WTC11 (cell line): ENCODE measurements around the gene VAV2. TPM values are rescaled to one million over a fixed set of nuclear protein-coding genes. Genes with fewer than 3 reads are reported as not detected.

Experiments used
- ATAC-seq: fragments of 200-7000 bp; cut with Tn5 transposase; 2 replicates; pipeline ENCODE4 v1.10.0; 2021; ENCODE audit warnings: mild to moderate bottlenecking, moderate library complexity
- CTCF ChIA-PET: fragments of 300-600 bp; sonication (Branson Sonifier 250); formaldehyde crosslinking; loops from one replicate; lab custom pipeline; 2021; ENCODE audit warnings: antibody characterized with exemption; lab: Charles Lee
- POLR2A ChIA-PET: fragments of 350-600 bp; sonication (Branson Sonifier 250); formaldehyde crosslinking; loops from one replicate; lab custom pipeline; 2021; ENCODE audit warnings: antibody characterized with exemption; lab: Charles Lee
- DNase-seq: peaks from one replicate; pipeline ENCODE4 v3.0.0; 2021; ENCODE audit warnings: low spot score
- H3K27ac Mint-ChIP-seq: 2 replicates; pipeline ENCODE4 v1.8.0; 2021; ENCODE audit warnings: mixed read lengths
- H3K27me3 Mint-ChIP-seq: 2 replicates; pipeline ENCODE4 v1.8.0; 2021; ENCODE audit warnings: low read depth, mild to moderate bottlenecking, moderate library complexity, mixed read lengths
- H3K36me3 Mint-ChIP-seq: 2 replicates; pipeline ENCODE4 v1.8.0; 2021; ENCODE audit warnings: mixed read lengths
- H3K4me1 Mint-ChIP-seq: 2 replicates; pipeline ENCODE4 v1.8.0; 2022; ENCODE audit warnings: mixed read lengths
- H3K4me3 Mint-ChIP-seq: 2 replicates; pipeline ENCODE4 v1.8.0; 2021; ENCODE audit warnings: mild to moderate bottlenecking, moderate library complexity, mixed read lengths
- H3K9me3 Mint-ChIP-seq: 2 replicates; pipeline ENCODE4 v1.8.0; 2021; ENCODE audit warnings: mixed read lengths
- ELF4 ChIP-seq: sonication (generic); formaldehyde crosslinking; IDR thresholded peaks from 2 replicates; pipeline ENCODE4 v1.8.1; 2022; ENCODE audit warnings: low read depth, mild to moderate bottlenecking, moderate library complexity, missing genetic modification reagents
- ERG ChIP-seq: fragments of 250-450 bp; sonication (Bioruptor Pico); IDR thresholded peaks from 2 replicates; pipeline ENCODE4 v1.8.0; 2021; ENCODE audit warnings: mild to moderate bottlenecking
- ESRRA ChIP-seq: sonication (generic); formaldehyde crosslinking; IDR thresholded peaks from 2 replicates; pipeline ENCODE4 v1.8.1; 2022; ENCODE audit warnings: mild to moderate bottlenecking, missing genetic modification reagents, borderline replicate concordance
- JUN ChIP-seq: sonication (generic); formaldehyde crosslinking; IDR thresholded peaks from 2 replicates; pipeline ENCODE4 v1.8.0; 2023; ENCODE audit warnings: mild to moderate bottlenecking, missing genetic modification reagents
- KAT7 ChIP-seq: sonication (generic); formaldehyde crosslinking; IDR thresholded peaks from 2 replicates; pipeline ENCODE4 v1.8.1; 2023; ENCODE audit warnings: missing genetic modification reagents, mild to moderate bottlenecking, borderline replicate concordance
- NFATC4 ChIP-seq: fragments of 250-450 bp; sonication (Bioruptor Pico); IDR thresholded peaks from 2 replicates; pipeline ENCODE4 v1.9.0; 2021; ENCODE audit warnings: mild to moderate bottlenecking
- NFE2L1 ChIP-seq: sonication (generic); formaldehyde crosslinking; IDR thresholded peaks from 2 replicates; pipeline ENCODE4 v1.8.1; 2023; ENCODE audit warnings: missing genetic modification reagents
- NFYB ChIP-seq: sonication (generic); formaldehyde crosslinking; conservative IDR thresholded peaks from 2 replicates; pipeline ENCODE4 v1.8.0; 2022; ENCODE audit warnings: low read depth, missing genetic modification reagents
- PRRX2 ChIP-seq: fragments of 250-450 bp; sonication (Bioruptor Pico); IDR thresholded peaks from 2 replicates; pipeline ENCODE4 v1.8.0; 2021; ENCODE audit warnings: mild to moderate bottlenecking
- SMAD3 ChIP-seq: sonication (generic); formaldehyde crosslinking; IDR thresholded peaks from 2 replicates; pipeline ENCODE4 v1.8.0; 2022; ENCODE audit warnings: missing genetic modification reagents, mild to moderate bottlenecking, borderline replicate concordance
- SOX15 ChIP-seq: fragments of 250-450 bp; sonication (Bioruptor Pico); IDR thresholded peaks from 2 replicates; pipeline ENCODE4 v1.9.0; 2021; ENCODE audit warnings: mild to moderate bottlenecking
- TEAD1 ChIP-seq: sonication (generic); formaldehyde crosslinking; IDR thresholded peaks from 2 replicates; pipeline ENCODE4 v1.8.0; 2022; ENCODE audit warnings: mild to moderate bottlenecking, missing genetic modification reagents
- TP53 ChIP-seq: sonication (generic); formaldehyde crosslinking; IDR thresholded peaks from 2 replicates; pipeline ENCODE4 v1.8.1; 2023; ENCODE audit warnings: mild to moderate bottlenecking, missing genetic modification reagents
- ZBTB21 ChIP-seq: sonication (generic); formaldehyde crosslinking; IDR thresholded peaks from 2 replicates; pipeline ENCODE4 v1.8.1; 2023; ENCODE audit warnings: mild to moderate bottlenecking, missing genetic modification reagents, borderline replicate concordance
- ZNF219 ChIP-seq: sonication (generic); formaldehyde crosslinking; IDR thresholded peaks from 2 replicates; pipeline ENCODE4 v1.8.0; 2023; ENCODE audit warnings: missing genetic modification reagents, mild to moderate bottlenecking, borderline replicate concordance
- ZNF423 ChIP-seq: fragments of 250-450 bp; sonication (Bioruptor Pico); IDR thresholded peaks from 2 replicates; pipeline ENCODE4 v2.1.2; 2022; ENCODE audit warnings: mild to moderate bottlenecking, moderate library complexity
- ZNF671 ChIP-seq: fragments of 250-450 bp; sonication (Bioruptor Pico); IDR thresholded peaks from 2 replicates; pipeline ENCODE4 v1.8.0; 2021; ENCODE audit warnings: mild to moderate bottlenecking
- total RNA-seq: library from RNA; stranded (reverse); gene quantifications from 3 replicates; pipeline ENCODE4 v1.2.3, GENCODE V29; 2021
- TF ChIP-seq, protein P1 (sequence below): sonication (generic); formaldehyde crosslinking; IDR thresholded peaks from 2 replicates; pipeline ENCODE4 v1.8.0; 2022; ENCODE audit warnings: missing genetic modification reagents
- TF ChIP-seq, protein P2 (sequence below): sonication (generic); formaldehyde crosslinking; IDR thresholded peaks from 2 replicates; pipeline ENCODE4 v1.8.1; 2023; ENCODE audit warnings: mild to moderate bottlenecking, missing genetic modification reagents, borderline replicate concordance
- TF ChIP-seq, protein P3 (sequence below): sonication (generic); formaldehyde crosslinking; IDR thresholded peaks from 2 replicates; pipeline ENCODE4 v1.8.0; 2022; ENCODE audit warnings: mild to moderate bottlenecking, missing genetic modification reagents
- TF ChIP-seq, protein P4 (sequence below): fragments of 250-450 bp; sonication (Bioruptor Pico); IDR thresholded peaks from 2 replicates; pipeline ENCODE4 v1.9.0; 2021; ENCODE audit warnings: mild to moderate bottlenecking

The VAV2 gene
- total RNA-seq, 1 experiment from 2014 or later, result 39.7 TPM

- Mint-ChIP-seq H3K36me3 (peaks cover 36% of the 10 kb centered on the region), H3K27ac (no peak overlapping the region), H3K4me1 (peaks cover 3% of the 10 kb centered on the region; the same call in 1 of the 2 replicates), H3K9me3 (peaks cover 21% of the 10 kb centered on the region), H3K27me3 (no peaks in the 10 kb centered on the region), H3K4me3 (no peak overlapping the region)
- ATAC-seq, result no peak
- POLR2A ChIA-PET, result no interaction called here
- no peak for TF ChIP-seq NFYB (CRISPR knock-in tag)
- no peak for TF ChIP-seq TEAD1 (CRISPR knock-in tag)
- TF ChIP-seq TP53 (CRISPR knock-in tag), result no peak
- TF ChIP-seq PRRX2 (CRISPR knock-in tag), result no peak
- TF ChIP-seq NFATC4 (CRISPR knock-in tag), result no peak
- TF ChIP-seq ZBTB21 (CRISPR knock-in tag), result no peak
- TF ChIP-seq, protein P1, sequence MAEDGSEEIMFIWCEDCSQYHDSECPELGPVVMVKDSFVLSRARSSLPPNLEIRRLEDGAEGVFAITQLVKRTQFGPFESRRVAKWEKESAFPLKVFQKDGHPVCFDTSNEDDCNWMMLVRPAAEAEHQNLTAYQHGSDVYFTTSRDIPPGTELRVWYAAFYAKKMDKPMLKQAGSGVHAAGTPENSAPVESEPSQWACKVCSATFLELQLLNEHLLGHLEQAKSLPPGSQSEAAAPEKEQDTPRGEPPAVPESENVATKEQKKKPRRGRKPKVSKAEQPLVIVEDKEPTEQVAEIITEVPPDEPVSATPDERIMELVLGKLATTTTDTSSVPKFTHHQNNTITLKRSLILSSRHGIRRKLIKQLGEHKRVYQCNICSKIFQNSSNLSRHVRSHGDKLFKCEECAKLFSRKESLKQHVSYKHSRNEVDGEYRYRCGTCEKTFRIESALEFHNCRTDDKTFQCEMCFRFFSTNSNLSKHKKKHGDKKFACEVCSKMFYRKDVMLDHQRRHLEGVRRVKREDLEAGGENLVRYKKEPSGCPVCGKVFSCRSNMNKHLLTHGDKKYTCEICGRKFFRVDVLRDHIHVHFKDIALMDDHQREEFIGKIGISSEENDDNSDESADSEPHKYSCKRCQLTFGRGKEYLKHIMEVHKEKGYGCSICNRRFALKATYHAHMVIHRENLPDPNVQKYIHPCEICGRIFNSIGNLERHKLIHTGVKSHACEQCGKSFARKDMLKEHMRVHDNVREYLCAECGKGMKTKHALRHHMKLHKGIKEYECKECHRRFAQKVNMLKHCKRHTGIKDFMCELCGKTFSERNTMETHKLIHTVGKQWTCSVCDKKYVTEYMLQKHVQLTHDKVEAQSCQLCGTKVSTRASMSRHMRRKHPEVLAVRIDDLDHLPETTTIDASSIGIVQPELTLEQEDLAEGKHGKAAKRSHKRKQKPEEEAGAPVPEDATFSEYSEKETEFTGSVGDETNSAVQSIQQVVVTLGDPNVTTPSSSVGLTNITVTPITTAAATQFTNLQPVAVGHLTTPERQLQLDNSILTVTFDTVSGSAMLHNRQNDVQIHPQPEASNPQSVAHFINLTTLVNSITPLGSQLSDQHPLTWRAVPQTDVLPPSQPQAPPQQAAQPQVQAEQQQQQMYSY (CRISPR knock-in tag), result no peak
- no peak for TF ChIP-seq ZNF219 (CRISPR knock-in tag)
- TF ChIP-seq SMAD3, result no peak
- TF ChIP-seq, protein P2, sequence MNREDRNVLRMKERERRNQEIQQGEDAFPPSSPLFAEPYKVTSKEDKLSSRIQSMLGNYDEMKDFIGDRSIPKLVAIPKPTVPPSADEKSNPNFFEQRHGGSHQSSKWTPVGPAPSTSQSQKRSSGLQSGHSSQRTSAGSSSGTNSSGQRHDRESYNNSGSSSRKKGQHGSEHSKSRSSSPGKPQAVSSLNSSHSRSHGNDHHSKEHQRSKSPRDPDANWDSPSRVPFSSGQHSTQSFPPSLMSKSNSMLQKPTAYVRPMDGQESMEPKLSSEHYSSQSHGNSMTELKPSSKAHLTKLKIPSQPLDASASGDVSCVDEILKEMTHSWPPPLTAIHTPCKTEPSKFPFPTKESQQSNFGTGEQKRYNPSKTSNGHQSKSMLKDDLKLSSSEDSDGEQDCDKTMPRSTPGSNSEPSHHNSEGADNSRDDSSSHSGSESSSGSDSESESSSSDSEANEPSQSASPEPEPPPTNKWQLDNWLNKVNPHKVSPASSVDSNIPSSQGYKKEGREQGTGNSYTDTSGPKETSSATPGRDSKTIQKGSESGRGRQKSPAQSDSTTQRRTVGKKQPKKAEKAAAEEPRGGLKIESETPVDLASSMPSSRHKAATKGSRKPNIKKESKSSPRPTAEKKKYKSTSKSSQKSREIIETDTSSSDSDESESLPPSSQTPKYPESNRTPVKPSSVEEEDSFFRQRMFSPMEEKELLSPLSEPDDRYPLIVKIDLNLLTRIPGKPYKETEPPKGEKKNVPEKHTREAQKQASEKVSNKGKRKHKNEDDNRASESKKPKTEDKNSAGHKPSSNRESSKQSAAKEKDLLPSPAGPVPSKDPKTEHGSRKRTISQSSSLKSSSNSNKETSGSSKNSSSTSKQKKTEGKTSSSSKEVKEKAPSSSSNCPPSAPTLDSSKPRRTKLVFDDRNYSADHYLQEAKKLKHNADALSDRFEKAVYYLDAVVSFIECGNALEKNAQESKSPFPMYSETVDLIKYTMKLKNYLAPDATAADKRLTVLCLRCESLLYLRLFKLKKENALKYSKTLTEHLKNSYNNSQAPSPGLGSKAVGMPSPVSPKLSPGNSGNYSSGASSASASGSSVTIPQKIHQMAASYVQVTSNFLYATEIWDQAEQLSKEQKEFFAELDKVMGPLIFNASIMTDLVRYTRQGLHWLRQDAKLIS (CRISPR knock-in tag), result no peak
- no peak for TF ChIP-seq NFE2L1 (CRISPR knock-in tag)
- TF ChIP-seq ZNF671 (CRISPR knock-in tag), result no peak
- TF ChIP-seq, protein P3, sequence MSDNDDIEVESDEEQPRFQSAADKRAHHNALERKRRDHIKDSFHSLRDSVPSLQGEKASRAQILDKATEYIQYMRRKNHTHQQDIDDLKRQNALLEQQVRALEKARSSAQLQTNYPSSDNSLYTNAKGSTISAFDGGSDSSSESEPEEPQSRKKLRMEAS (CRISPR knock-in tag), result no peak
- TF ChIP-seq, protein P4, sequence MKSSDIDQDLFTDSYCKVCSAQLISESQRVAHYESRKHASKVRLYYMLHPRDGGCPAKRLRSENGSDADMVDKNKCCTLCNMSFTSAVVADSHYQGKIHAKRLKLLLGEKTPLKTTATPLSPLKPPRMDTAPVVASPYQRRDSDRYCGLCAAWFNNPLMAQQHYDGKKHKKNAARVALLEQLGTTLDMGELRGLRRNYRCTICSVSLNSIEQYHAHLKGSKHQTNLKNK, result no peak
- no peak for TF ChIP-seq ELF4 (CRISPR knock-in tag)
- TF ChIP-seq ESRRA (CRISPR knock-in tag), result no peak
- TF ChIP-seq, all 79 proteins: peak for 0
- no peak for DNase-seq
- CTCF ChIA-PET, result no interaction called here
Observed at GRCh38 chr9:133762488-133763271, 229.4 kb downstream of the VAV2 start.

- DNase-seq (no peak), ATAC-seq (no peak)
- ChIA-PET POLR2A (interaction anchor here (0.7 kb wide), 1 partner anchor 1621 kb away, joined by 3 read pairs; no protein-coding TSS in a partner anchor), CTCF (no interaction called here)
- Mint-ChIP-seq H3K27me3 (no peaks in the 10 kb centered on the region; the same call in 1 of the 2 replicates), H3K9me3 (peaks cover 11% of the 10 kb centered on the region), H3K4me1 (peaks cover 3% of the 10 kb centered on the region; the same call in 1 of the 2 replicates), H3K4me3 (no peak overlapping the region), H3K36me3 (peaks cover 27% of the 10 kb centered on the region), H3K27ac (no peak overlapping the region)
- TF ChIP-seq JUN (no peak), ERG (CRISPR knock-in tag) (no peak), ZNF423 (CRISPR knock-in tag) (no peak), KAT7 (CRISPR knock-in tag) (no peak), SOX15 (CRISPR knock-in tag) (no peak)
- TF ChIP-seq, protein P2 (CRISPR knock-in tag), result no peak
Observed at GRCh38 chr9:133761641-133762248, 230.4 kb downstream of the VAV2 start.
